ENCODE data around the gene VPREB1.
"Not testable (repeated sequence)": the region's sequence is repeated elsewhere in the genome, so short reads cannot be mapped to it uniquely, and the experiment has no call there.

- not testable (repeated sequence) for TF ChIP-seq CTCF (conservative IDR thresholded peaks at IDR 0.05; ENCODE audit: low read depth, low read length); EZH2 (IDR thresholded peaks at IDR 0.05; ENCODE audit: borderline replicate concordance, low read depth, low read length, poor library complexity, severe bottlenecking)
These were observed 25.6 kb downstream of the VPREB1 start for GRCh38 chr22:22270036-22270676.
